GM12892 (cell line): Measurements from ENCODE around the gene ODC1.

ENCODE experiments used
- POLR2A ChIP-seq: IDR thresholded peaks from 2 replicates; pipeline ENCODE4 v1.6.1; 2011; ENCODE audit warnings: low read depth, low read length, control low read depth
- TAF1 ChIP-seq: IDR thresholded peaks from 2 replicates; pipeline ENCODE4 v1.6.1; 2011; ENCODE audit warnings: low read depth, mild to moderate bottlenecking, control low read depth, low read length, borderline replicate concordance

DNA sequence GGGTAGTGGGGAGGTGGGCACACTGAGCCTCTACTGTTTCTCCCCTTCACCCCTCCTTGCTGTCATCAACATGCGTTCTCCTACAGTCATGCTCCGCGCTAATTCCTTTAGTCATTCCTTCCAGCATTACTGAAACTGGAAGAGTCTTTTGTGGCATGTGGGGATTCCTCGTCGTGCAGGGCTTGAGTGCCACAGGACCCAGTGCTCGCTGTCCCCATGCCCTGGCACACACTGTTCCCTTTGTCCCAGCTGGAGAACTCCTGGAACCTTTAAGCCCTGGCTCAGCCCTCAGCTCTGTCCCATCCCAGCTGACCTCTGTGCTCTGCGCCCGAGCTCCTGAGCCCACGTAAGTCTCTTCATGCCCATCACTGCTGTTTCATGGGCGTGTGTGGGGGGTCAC is 42.1 kb downstream of the ODC1 start:
- TF ChIP-seq TAF1 (no peak), POLR2A (no peak)
